DLD1 (cell line): Measurements from ENCODE around the gene MGAT5.
"Not testable (repeated sequence)": the region's sequence is repeated elsewhere in the genome, so short reads cannot be mapped to it uniquely, and the experiment has no call there.

Experiments used
- in situ Hi-C: cut with HindIII; loops from 2 replicates; pipeline ENCODE4 v1.10.0; 2017; ENCODE audit warnings: low sequenced_read_pairs

MGAT5 gene

GRCh38 chr2:134459706-134460406, 206.0 kb downstream of the MGAT5 start:
- in situ Hi-C loops: no loop called here

DNA sequence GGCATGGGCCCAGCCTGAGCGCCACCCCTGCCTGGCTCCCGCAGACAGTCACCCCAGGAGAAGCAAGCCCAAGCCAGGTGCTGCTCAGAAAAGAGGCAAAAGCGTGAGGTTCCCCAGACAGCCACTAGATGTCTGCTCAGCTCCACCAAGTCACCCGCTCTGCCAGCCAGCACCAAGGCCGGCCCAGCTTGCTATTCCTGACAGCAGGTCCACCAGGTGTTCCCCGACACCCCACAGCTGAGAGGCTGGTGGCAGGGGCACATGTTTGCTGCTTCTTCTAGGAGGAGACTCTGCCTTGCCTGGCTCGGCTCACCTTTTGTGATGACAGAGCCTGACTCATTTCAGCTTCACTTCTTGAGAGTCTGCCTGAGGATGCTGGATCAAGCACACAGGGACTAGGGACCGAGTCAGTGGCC, 206.7 kb downstream of the MGAT5 start:
- in situ Hi-C loops: no loop called here

- in situ Hi-C loops: no loop called here
Observed at GRCh38 chr2:134461511-134461910, 207.6 kb downstream of the MGAT5 start.

- in situ Hi-C loops: no loop called here
Observed at GRCh38 chr2:134462275-134462674, 208.4 kb downstream of the MGAT5 start.

DNA sequence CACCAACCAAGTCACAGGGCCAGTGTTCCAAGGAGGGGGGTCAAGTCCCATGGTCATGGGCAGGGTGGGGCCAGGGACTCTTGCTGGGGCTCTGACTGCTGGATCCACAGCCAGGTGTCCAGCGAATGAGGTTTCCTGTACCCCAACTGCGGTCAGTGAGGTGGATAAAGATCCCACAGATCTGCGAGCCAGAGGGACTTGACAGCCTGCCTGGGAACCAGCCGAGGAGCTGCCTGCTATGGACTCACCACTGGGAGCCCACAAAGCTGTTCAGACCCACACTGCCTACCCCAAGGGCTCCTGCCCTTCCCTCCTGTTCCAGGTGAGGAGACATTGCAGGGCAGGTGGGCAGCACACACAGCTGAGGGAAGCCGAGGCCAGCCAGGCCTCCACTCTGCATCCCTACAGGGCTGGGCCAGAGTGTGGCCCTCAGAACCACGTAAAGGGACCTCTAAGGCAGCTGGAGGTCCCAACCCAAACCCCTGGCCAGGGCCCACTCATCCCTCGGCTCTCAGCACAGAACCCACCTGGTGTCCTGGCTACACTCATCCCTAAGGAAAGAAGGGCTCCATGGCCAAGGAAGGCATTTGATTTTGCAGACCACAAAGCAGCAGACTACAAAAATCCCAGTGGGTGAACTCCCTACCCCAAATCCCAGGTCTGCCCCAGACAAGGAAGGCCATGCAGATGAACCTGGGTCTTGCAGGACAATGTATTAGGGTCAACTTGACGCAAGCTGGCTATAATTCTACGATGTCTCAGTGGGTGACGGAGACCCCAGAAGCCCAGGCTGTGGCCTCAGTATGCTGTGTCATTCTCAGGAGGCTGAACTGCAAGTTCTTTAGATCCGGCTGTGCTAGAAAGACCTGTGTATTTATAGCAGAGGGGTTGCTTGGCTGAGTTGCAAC, 209.2 kb downstream of the MGAT5 start:
- in situ Hi-C loops: no loop called here

DNA sequence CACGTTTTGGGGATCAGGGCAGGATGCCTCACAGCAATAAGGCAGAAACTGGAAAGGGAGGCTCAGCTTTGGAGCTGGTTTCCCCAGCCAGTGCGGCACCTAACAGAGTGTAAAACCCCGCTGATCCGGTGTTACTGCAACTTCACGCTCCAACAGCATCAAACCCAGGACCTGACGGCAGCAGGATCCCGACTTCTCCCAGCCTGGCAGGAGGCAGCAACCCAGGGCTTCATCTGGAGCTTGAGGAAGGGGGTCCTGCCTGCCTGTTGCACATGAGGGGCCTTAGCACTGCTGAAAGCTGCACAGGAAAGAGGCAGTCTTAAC, 209.8 kb downstream of the MGAT5 start:
- in situ Hi-C loops: no loop called here

- in situ Hi-C loops: no loop called here
Observed at GRCh38 chr2:134465228-134466105, 211.6 kb downstream of the MGAT5 start.

- in situ Hi-C loops: no loop called here
Observed at GRCh38 chr2:134466141-134466540, 212.3 kb downstream of the MGAT5 start.

- in situ Hi-C loops: no loop called here
Observed at GRCh38 chr2:134468164-134468563, 214.3 kb downstream of the MGAT5 start.

GRCh38 chr2:134468776-134469175, 214.9 kb downstream of the MGAT5 start:
- in situ Hi-C loops: no loop called here

- in situ Hi-C loops: no loop called here
Observed at GRCh38 chr2:134469516-134470115, 215.7 kb downstream of the MGAT5 start.

GRCh38 chr2:134470561-134471168, 216.8 kb downstream of the MGAT5 start:
- in situ Hi-C loops: no loop called here

- in situ Hi-C loops: not testable (repeated sequence)
Observed at GRCh38 chr2:134476982-134477381, 223.1 kb downstream of the MGAT5 start.

DNA sequence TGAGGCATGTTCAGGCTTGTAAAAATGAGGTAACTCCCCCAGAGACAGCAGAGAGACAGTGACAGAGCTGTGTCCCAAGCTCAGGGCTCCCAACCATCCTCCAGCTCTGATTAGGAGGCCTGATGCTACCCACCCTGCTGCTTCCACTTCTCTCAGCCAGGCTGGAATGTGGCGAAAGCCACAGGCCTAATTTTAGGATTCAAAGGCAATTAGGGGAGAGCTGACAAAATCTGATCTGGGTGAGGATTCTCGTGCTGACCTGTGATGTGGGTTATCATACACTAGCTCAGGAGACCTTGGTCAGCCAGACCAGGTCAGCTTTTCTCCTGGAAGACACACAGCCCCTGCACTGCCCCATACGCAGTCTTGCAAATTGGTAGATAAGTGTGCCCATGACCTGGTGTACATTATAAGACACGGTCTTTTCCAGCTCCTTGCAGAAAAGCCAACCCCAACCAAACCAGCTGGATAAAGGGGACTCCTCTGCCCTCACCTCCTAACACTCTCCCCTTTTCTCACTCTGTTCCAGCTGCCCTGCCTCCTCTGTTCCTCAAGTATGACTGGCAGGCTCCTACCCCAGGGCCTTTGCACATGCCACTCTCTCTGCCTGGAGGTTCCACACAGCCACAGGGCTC, 225.9 kb downstream of the MGAT5 start:
- in situ Hi-C loops: no loop called here

DNA sequence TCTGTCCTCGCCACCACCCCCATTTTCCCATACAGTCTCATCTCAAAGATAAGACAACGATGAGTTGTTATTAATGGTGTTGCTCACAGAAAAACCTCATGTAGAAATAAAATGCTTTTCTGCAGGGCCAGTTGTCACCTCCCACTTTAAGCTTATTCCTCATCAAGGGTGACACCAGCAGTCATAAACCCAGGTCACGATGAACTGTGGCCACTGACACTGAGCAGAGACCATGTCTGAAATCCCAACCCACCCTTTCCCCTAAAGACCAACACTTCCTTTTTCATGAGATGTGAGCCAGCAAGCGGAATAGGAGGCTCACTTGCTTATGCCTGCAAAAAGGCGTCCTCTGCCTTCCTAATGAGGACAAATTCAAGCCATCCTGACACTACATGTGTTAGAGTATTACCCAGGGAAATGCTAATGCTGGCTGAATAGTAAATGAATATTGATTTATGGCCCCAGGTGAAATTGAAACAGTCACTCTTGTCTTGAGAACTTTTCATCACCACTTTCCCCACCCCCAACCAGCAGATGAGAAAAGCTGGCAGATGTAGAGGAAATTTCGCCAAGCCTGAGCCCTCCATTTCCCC, 228.4 kb downstream of the MGAT5 start:
- in situ Hi-C loops: no loop called here

DNA sequence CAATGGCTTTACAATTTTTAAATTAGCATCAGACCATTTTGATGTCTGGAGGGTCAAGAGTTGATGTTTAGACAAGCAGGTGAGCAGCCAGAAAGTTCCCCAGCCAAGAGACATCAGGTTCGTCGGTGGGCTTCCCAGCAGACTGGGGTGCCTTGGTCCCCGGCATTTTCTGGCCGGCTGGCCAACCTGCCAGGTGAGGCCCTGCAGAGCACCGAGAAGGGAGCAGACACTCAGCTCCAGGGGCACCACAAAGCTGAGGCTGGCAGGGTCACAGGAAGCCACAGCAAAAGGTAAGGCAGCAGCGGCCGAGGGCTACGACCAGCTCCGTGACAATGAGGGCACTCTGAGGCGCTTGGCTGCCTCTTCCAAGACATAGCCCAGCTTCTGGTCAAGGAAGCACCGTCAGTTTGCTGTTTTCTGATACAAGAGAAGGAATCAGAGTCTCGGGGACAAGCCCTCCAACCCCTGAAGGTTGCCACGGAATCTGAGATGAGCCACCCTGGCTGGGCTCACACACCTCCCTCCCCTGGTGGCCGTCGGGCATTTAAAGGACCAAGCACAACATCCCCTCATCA, 229.0 kb downstream of the MGAT5 start:
- in situ Hi-C loops: no loop called here

DNA sequence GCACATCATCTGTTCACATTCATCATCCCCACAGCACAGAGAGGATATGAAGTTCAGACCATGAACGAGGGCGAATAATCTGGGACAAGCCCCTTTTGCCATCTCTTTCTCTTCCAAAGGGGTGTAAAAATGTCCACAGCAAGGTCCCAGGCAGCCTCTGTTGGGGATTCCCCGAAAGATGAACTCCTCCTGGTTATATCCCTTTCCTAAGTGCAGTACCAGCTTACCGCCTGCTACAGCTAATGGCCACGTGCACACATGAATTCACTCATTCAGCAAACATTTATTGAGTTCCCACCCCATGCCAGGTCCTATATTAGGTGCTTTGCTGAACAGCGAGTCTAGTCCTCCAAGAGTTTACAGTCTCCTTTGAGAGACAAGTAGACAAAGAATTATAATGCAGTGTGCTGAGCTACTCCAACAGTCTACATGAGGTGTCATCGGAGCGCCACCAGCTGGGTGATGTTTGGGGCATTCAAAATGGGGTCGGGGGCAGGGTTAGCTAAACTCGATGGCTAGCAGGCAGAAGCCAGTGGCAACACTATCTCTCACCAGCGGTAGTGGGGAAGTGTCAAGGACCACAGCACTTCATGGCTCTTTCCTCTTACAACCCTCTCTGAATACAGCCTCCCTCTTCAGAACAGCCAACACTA, 236.0 kb downstream of the MGAT5 start:
- in situ Hi-C loops: no loop called here

GRCh38 chr2:134490559-134490958, 236.7 kb downstream of the MGAT5 start:
- in situ Hi-C loops: no loop called here

DNA sequence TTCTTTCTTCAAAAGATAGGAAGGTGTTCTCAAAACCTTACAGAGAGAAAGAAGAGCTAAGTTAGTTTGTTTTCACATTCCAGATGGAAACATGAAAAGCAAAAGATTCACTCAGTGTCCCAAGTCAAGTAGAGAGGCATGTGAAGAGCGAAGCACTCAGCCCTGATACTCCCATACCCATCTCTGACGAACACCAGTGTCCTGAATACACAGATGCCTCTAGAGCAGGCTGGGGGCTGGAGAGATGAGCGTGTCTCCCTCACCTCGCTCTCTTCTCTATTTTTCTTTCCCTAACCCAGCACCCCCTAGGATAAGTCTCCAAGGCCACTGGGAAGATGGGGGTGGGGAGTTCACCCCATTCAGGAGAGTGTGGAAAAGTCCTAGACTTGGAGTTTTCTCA, 237.2 kb downstream of the MGAT5 start:
- in situ Hi-C loops: no loop called here
